Measurements from ENCODE around the gene ALDH18A1. TPM values are rescaled to one million over a fixed set of nuclear protein-coding genes. Genes with fewer than 3 reads are reported as not detected.

Gene ALDH18A1
- polyA plus RNA-seq, 1 donor from 2014 or later, result 45.7 TPM

- no peaks in the 10 kb centered on the region for H3K36me3 ChIP-seq (ENCODE audit: insufficient read depth, low read length)
- no peak overlapping the region for H3K27ac ChIP-seq (ENCODE audit: low read length)
- no peaks in the 10 kb centered on the region for H3K9me3 ChIP-seq (ENCODE audit: low read length)
- TF ChIP-seq REST (IDR thresholded peaks at IDR 0.05; ENCODE audit: borderline replicate concordance) (no peak), RAD21 (conservative IDR thresholded peaks at IDR 0.05) (peak; percentile 96), CTCF (IDR thresholded peaks at IDR 0.05; ENCODE audit: poor library complexity, severe bottlenecking) (peak; percentile 95), SMC3 (conservative IDR thresholded peaks at IDR 0.05; ENCODE audit: poor library complexity) (peak; percentile 97), TAF1 (IDR thresholded peaks at IDR 0.05; ENCODE audit: low read depth) (no peak)
- no peaks in the 10 kb centered on the region for H3F3A ChIP-seq (ENCODE audit: insufficient read depth, low read length, poor library complexity, severe bottlenecking)
- no peaks in the 10 kb centered on the region for H3K9me2 ChIP-seq (ENCODE audit: insufficient read depth, low read length)
- no peak overlapping the region for H3K9ac ChIP-seq (ENCODE audit: low read length)
- H3K27me3 ChIP-seq (ENCODE audit: insufficient read depth, low read depth, low read length), result no peaks in the 10 kb centered on the region
- no peaks in the 10 kb centered on the region for H4K20me1 ChIP-seq (ENCODE audit: insufficient read depth)
- no peak overlapping the region for H3K4me2 ChIP-seq (ENCODE audit: low read length)
- H3K79me2 ChIP-seq (replicated peaks; ENCODE audit: insufficient read depth, low read length), result no peaks in the 10 kb centered on the region
- H2AFZ ChIP-seq (ENCODE audit: low read depth, low read length), result no peak overlapping the region
- no peak overlapping the region for H3K4me3 ChIP-seq (ENCODE audit: low read length)
Measured at GRCh38 chr10:95601116-95601719, 55.3 kb downstream of the ALDH18A1 start.

GRCh38 chr10:95600158-95600557 lies 56.4 kb downstream of the ALDH18A1 start:
- Histone ChIP-seq H3K9me3 (ENCODE audit: low read length) (no peaks in the 10 kb centered on the region), H3K27ac (ENCODE audit: low read length) (no peak overlapping the region), H3K9me2 (ENCODE audit: insufficient read depth, low read length) (no peaks in the 10 kb centered on the region), H3F3A (ENCODE audit: insufficient read depth, low read length, poor library complexity, severe bottlenecking) (no peaks in the 10 kb centered on the region), H3K4me2 (ENCODE audit: low read length) (no peak overlapping the region), H2AFZ (ENCODE audit: low read depth, low read length) (no peak overlapping the region), H3K36me3 (ENCODE audit: insufficient read depth, low read length) (no peaks in the 10 kb centered on the region), H3K9ac (ENCODE audit: low read length) (no peak overlapping the region), H3K27me3 (ENCODE audit: insufficient read depth, low read depth, low read length) (no peaks in the 10 kb centered on the region), H4K20me1 (ENCODE audit: insufficient read depth) (no peaks in the 10 kb centered on the region), H3K4me3 (ENCODE audit: low read length) (no peak overlapping the region), H3K79me2 (replicated peaks; ENCODE audit: insufficient read depth, low read length) (no peaks in the 10 kb centered on the region)
- TF ChIP-seq TAF1 (IDR thresholded peaks at IDR 0.05; ENCODE audit: low read depth), result no peak
- no peak for TF ChIP-seq CTCF (IDR thresholded peaks at IDR 0.05; ENCODE audit: poor library complexity, severe bottlenecking)
- no peak for TF ChIP-seq MXI1 (conservative IDR thresholded peaks at IDR 0.05; ENCODE audit: poor library complexity, severe bottlenecking)
- no peak for TF ChIP-seq SMC3 (conservative IDR thresholded peaks at IDR 0.05; ENCODE audit: poor library complexity)
- TF ChIP-seq REST (IDR thresholded peaks at IDR 0.05; ENCODE audit: borderline replicate concordance), result no peak
- TF ChIP-seq EZH2 (IDR thresholded peaks at IDR 0.05; ENCODE audit: borderline replicate concordance, insufficient read depth, low read length, poor library complexity, severe bottlenecking), result no peak
- TF ChIP-seq EP300 (conservative IDR thresholded peaks at IDR 0.05; ENCODE audit: poor library complexity, severe bottlenecking), result no peak
- TF ChIP-seq RAD21 (conservative IDR thresholded peaks at IDR 0.05), result no peak
- TF ChIP-seq POLR2AphosphoS5 (IDR thresholded peaks at IDR 0.05), result no peak

All from neural cell (in vitro differentiated cells).